ENCODE data around the gene SEC22C. TPM values are rescaled to one million over a fixed set of nuclear protein-coding genes. Genes with fewer than 3 reads are reported as not detected.

The SEC22C gene
- total and polyA plus RNA-seq, 2 donors (not counting 1 experiment from before 2014, with no cell fraction given), result 19.2 to 44.8 TPM

DNA sequence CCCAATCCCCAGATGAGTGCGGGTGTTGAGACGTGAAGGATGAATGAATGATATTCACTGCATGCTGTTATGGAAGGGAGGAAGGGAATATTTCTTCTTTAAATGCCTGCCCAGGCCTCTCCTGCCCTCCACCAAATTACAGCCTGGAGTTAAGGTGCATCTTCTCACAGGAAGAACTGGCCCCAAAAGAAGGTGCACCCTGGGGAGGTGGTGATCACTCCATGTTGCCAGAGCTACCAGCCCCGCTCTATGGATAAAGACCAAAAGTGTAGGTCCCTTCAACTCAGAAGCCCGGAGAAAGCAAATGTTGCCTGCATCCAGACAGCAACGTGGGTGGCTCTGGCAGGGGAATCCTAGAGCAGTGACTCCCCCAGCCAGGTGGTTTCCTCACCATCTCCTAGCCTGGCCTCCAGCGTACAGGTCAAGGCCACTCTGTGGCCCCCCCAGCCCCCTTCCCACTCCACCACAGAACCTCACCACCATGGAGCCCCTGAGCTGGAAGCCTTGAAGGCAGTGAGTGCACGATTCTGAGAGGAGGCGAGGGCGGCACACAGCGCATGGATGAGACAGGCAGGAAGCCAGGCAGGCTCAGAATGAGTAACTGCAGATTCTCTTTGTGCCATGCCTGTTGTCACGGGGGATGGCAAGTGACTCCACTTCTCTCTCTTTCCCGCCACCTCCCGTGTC, 82.8 kb downstream of the SEC22C start:
- Mint-ChIP-seq H3K4me3 (no peak overlapping the region), H3K27me3 (peaks cover 35% of the 10 kb centered on the region), H3K27ac (no peak overlapping the region), H3K4me1 (peaks cover 25% of the 10 kb centered on the region), H3K9me3 (ENCODE audit: insufficient read depth) (no peaks in the 10 kb centered on the region)
- Histone ChIP-seq H3K9ac (ENCODE audit: low read length) (no peak overlapping the region), H2AFZ (ENCODE audit: insufficient read depth, low read depth, low read length, poor library complexity, severe bottlenecking) (no peak overlapping the region), H3K79me2 (ENCODE audit: control insufficient read depth, insufficient read depth, low read length) (no peaks in the 10 kb centered on the region), H3K9me3 (ENCODE audit: control extremely low read depth in 1 of 3, control insufficient read depth in 2 of 3, insufficient read depth in 1 of 3, low read length in 2 of 3) (no peaks in the 10 kb centered on the region), H3K4me2 (replicated peaks; ENCODE audit: low read depth, low read length, poor library complexity, severe bottlenecking) (no peak overlapping the region), H3K4me3 (ENCODE audit: control extremely low read depth in 1 of 5, extremely low read depth in 1 of 5, insufficient read depth in 1 of 5, low read depth in 2 of 5, low read length in 4 of 5) (no peak overlapping the region), H3K36me3 (replicated peaks in 1 of 2; ENCODE audit: control extremely low read depth in 1 of 2, control insufficient read depth in 1 of 2, extremely low read depth in 1 of 2, insufficient read depth in 2 of 2, low read length in 1 of 2) (no peaks in the 10 kb centered on the region), H4K20me1 (ENCODE audit: control insufficient read depth, insufficient read depth, low read length, poor library complexity, severe bottlenecking) (no peaks in the 10 kb centered on the region), H3K27me3 (replicated peaks in 1 of 4; ENCODE audit: control extremely low read depth in 1 of 4, control insufficient read depth in 3 of 4, insufficient read depth in 4 of 4, low read length in 3 of 4) (peaks cover 0 to 38% (median 16%) of the 10 kb centered on the region in 4 experiments), H3K27ac (ENCODE audit: low read length in 2 of 2) (no peak overlapping the region), H3K4me1 (ENCODE audit: control insufficient read depth in 2 of 2, insufficient read depth in 2 of 2, low read length in 2 of 2) (peaks cover 11 to 21% of the 10 kb centered on the region in 2 donors)
- WGBS (ENCODE audit: insufficient coverage), result 84% methylated on average over 9 of the region's 13 CpGs
- intact Hi-C loops (cut with micrococcal nuclease), result no loop called here
- TF ChIP-seq EZH2 (IDR thresholded peaks at IDR 0.05; ENCODE audit: borderline replicate concordance, insufficient read depth, low read depth, low read length, poor library complexity, severe bottlenecking), result no peak
- TF ChIP-seq, protein P1, sequence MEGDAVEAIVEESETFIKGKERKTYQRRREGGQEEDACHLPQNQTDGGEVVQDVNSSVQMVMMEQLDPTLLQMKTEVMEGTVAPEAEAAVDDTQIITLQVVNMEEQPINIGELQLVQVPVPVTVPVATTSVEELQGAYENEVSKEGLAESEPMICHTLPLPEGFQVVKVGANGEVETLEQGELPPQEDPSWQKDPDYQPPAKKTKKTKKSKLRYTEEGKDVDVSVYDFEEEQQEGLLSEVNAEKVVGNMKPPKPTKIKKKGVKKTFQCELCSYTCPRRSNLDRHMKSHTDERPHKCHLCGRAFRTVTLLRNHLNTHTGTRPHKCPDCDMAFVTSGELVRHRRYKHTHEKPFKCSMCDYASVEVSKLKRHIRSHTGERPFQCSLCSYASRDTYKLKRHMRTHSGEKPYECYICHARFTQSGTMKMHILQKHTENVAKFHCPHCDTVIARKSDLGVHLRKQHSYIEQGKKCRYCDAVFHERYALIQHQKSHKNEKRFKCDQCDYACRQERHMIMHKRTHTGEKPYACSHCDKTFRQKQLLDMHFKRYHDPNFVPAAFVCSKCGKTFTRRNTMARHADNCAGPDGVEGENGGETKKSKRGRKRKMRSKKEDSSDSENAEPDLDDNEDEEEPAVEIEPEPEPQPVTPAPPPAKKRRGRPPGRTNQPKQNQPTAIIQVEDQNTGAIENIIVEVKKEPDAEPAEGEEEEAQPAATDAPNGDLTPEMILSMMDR (IDR thresholded peaks at IDR 0.05), result no peak
- ChIA-PET POLR2A (no interaction called here), CTCF (interaction anchor here (1.0 kb wide), 1 partner anchor 13 kb away, joined by 3 read pairs; no protein-coding TSS in a partner anchor)
- ATAC-seq (ENCODE audit: low read depth) (no peak), DNase-seq (no peak)

DNA sequence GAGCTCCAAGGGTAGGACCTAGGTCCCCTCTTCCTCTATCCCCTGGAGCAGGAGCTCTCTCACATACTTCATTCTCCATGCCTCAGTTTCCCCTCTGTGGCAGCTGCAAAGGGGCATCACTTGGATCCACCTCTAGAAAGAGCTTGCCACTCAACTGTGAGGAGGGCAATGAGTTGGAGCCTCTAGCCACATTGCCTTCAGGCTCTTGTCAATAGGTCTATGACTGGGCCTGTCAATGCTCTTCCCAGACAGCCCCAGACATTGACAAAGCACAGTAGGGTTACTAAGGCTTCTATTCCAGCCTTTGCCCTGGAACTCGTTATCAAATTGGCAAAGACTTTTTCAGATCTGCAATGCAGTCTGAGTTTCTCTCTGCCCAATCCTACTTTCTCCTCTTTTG, 83.7 kb downstream of the SEC22C start:
- H3K9ac ChIP-seq (ENCODE audit: low read length), result no peak overlapping the region
- peaks cover 0 to 38% (median 15%) of the 10 kb centered on the region in 4 experiments for H3K27me3 ChIP-seq (replicated peaks in 1 of 4; ENCODE audit: control extremely low read depth in 1 of 4, control insufficient read depth in 3 of 4, insufficient read depth in 4 of 4, low read length in 3 of 4)
- no peaks in the 10 kb centered on the region for H4K20me1 ChIP-seq (ENCODE audit: control insufficient read depth, insufficient read depth, low read length, poor library complexity, severe bottlenecking)
- Mint-ChIP-seq H3K9me3 (ENCODE audit: insufficient read depth) (no peaks in the 10 kb centered on the region), H3K4me1 (peaks cover 24% of the 10 kb centered on the region), H3K27me3 (peaks cover 35% of the 10 kb centered on the region), H3K4me3 (no peak overlapping the region), H3K27ac (no peak overlapping the region)
- no peak overlapping the region for H3K27ac ChIP-seq (ENCODE audit: low read length in 2 of 2)
- no peak overlapping the region for H3K4me2 ChIP-seq (replicated peaks; ENCODE audit: low read depth, low read length, poor library complexity, severe bottlenecking)
- DNase-seq (no peak), ATAC-seq (ENCODE audit: low read depth) (no peak)
- no peaks in the 10 kb centered on the region for H3K9me3 ChIP-seq (ENCODE audit: control extremely low read depth in 1 of 3, control insufficient read depth in 2 of 3, insufficient read depth in 1 of 3, low read length in 2 of 3)
- no peaks in the 10 kb centered on the region for H3K36me3 ChIP-seq (replicated peaks in 1 of 2; ENCODE audit: control extremely low read depth in 1 of 2, control insufficient read depth in 1 of 2, extremely low read depth in 1 of 2, insufficient read depth in 2 of 2, low read length in 1 of 2)
- no peaks in the 10 kb centered on the region for H3K79me2 ChIP-seq (ENCODE audit: control insufficient read depth, insufficient read depth, low read length)
- no peak for TF ChIP-seq EZH2 (IDR thresholded peaks at IDR 0.05; ENCODE audit: borderline replicate concordance, insufficient read depth, low read depth, low read length, poor library complexity, severe bottlenecking)
- TF ChIP-seq, protein P1 (IDR thresholded peaks at IDR 0.05), result no peak
- H3K4me1 ChIP-seq (ENCODE audit: control insufficient read depth in 2 of 2, insufficient read depth in 2 of 2, low read length in 2 of 2), result peaks cover 14 to 19% of the 10 kb centered on the region in 2 donors
- H3K4me3 ChIP-seq (ENCODE audit: control extremely low read depth in 1 of 5, extremely low read depth in 1 of 5, insufficient read depth in 1 of 5, low read depth in 2 of 5, low read length in 4 of 5), result no peak overlapping the region
- ChIA-PET CTCF (interaction anchor here (1.0 to 1.4 kb wide), 2 partner anchors 9 to 14 kb away, joined by 3 to 4 read pairs; no protein-coding TSS in a partner anchor), POLR2A (no interaction called here)
- WGBS (ENCODE audit: insufficient coverage), result 84% methylated on average over 1 of the region's 1 CpG
- no peak overlapping the region for H2AFZ ChIP-seq (ENCODE audit: insufficient read depth, low read depth, low read length, poor library complexity, severe bottlenecking)
- intact Hi-C loops (cut with micrococcal nuclease), result no loop called here

Data from B cell (primary cell).